ENCODE data around the gene EFNA1. TPM values are rescaled to one million over a fixed set of nuclear protein-coding genes. Genes with fewer than 3 reads are reported as not detected.
A peak's percentile ranks its signal among the peaks of the same experiment; 100 is the strongest.

Gene EFNA1
- total and polyA plus RNA-seq, 2 donors (not counting 3 experiments of a cell fraction or from before 2014, with no cell fraction given), result 107 to 289 TPM

DNA sequence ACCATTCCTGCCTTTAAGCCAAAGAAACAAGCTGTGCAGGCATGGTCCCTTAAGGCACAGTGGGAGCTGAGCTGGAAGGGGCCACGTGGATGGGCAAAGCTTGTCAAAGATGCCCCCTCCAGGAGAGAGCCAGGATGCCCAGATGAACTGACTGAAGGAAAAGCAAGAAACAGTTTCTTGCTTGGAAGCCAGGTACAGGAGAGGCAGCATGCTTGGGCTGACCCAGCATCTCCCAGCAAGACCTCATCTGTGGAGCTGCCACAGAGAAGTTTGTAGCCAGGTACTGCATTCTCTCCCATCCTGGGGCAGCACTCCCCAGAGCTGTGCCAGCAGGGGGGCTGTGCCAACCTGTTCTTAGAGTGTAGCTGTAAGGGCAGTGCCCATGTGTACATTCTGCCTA, 6.6 kb downstream of the EFNA1 start:
- H3K9me1 ChIP-seq (replicated peaks; ENCODE audit: control insufficient read depth, extremely low read depth, insufficient read depth, low read length), result no peaks in the 10 kb centered on the region
- CTCF ChIA-PET, result interaction anchor here (0.9 to 15.5 kb wide), 8 partner anchors 10 to 59 kb away, joined by 3 to 204 read pairs (median 5); partner anchors contain the start of gene KRTCAP2
- no peak for FAIRE-seq
- peak overlapping the region; percentile 82 for H3K4me2 ChIP-seq (ENCODE audit: insufficient read depth, low read length)
- peaks cover 50% of the 10 kb centered on the region for H3K4me1 ChIP-seq (ENCODE audit: control insufficient read depth, extremely low read depth, insufficient read depth, low read length)
- TF ChIP-seq POLR2AphosphoS5 (IDR thresholded peaks at IDR 0.05; ENCODE audit: insufficient read depth, low read depth, low read length), result no peak
- TF ChIP-seq, protein P1, sequence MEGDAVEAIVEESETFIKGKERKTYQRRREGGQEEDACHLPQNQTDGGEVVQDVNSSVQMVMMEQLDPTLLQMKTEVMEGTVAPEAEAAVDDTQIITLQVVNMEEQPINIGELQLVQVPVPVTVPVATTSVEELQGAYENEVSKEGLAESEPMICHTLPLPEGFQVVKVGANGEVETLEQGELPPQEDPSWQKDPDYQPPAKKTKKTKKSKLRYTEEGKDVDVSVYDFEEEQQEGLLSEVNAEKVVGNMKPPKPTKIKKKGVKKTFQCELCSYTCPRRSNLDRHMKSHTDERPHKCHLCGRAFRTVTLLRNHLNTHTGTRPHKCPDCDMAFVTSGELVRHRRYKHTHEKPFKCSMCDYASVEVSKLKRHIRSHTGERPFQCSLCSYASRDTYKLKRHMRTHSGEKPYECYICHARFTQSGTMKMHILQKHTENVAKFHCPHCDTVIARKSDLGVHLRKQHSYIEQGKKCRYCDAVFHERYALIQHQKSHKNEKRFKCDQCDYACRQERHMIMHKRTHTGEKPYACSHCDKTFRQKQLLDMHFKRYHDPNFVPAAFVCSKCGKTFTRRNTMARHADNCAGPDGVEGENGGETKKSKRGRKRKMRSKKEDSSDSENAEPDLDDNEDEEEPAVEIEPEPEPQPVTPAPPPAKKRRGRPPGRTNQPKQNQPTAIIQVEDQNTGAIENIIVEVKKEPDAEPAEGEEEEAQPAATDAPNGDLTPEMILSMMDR (IDR thresholded peaks at IDR 0.05; ENCODE audit: extremely low read depth in 1 of 2, insufficient read depth in 1 of 2, low read depth in 1 of 2, low read length in 2 of 2), result no peak
- no peak for TF ChIP-seq FOS (IDR thresholded peaks at IDR 0.05; ENCODE audit: borderline replicate concordance, insufficient read depth, low read length)
- TF ChIP-seq MYC (IDR thresholded peaks at IDR 0.05; ENCODE audit: low read depth, low read length), result no peak
- TF ChIP-seq, protein P2, sequence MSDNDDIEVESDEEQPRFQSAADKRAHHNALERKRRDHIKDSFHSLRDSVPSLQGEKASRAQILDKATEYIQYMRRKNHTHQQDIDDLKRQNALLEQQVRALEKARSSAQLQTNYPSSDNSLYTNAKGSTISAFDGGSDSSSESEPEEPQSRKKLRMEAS (IDR thresholded peaks at IDR 0.05; ENCODE audit: insufficient read depth, insufficient read length), result no peak
- TF ChIP-seq JUN (IDR thresholded peaks at IDR 0.05; ENCODE audit: borderline replicate concordance, insufficient read depth, insufficient read length, low read depth), result no peak
- no peak for TF ChIP-seq POLR2A (IDR thresholded peaks at IDR 0.05; ENCODE audit: low read depth, low read length)
- TF ChIP-seq GATA2 (IDR thresholded peaks at IDR 0.05; ENCODE audit: insufficient read depth, insufficient read length, low read depth, low read length), result no peak
- no peak for TF ChIP-seq EZH2 (IDR thresholded peaks at IDR 0.05; ENCODE audit: borderline replicate concordance, low read depth, low read length, severe bottlenecking)
- H3K36me3 ChIP-seq (ENCODE audit: control insufficient read depth in 2 of 2, extremely low read depth in 1 of 2, insufficient read depth in 2 of 2, low read length in 2 of 2), result peaks cover 22 to 35% of the 10 kb centered on the region in 2 experiments
- DNase-seq (ENCODE audit: low read depth, low spot score), result peak; percentile 18
- POLR2A ChIA-PET, result interaction anchor here (1.3 to 1.5 kb wide), 2 partner anchors 33 to 39 kb away, joined by 3 to 4 read pairs; partner anchors contain the start of gene KRTCAP2
- intact Hi-C loops (cut with micrococcal nuclease) (no loop called here), dilution Hi-C loops (cut with MboI; ENCODE audit: extremely low pct_ligation_motif_present, low sequenced_read_pairs) (no loop called here)
- peak overlapping the region; percentile 98 for H3K27ac ChIP-seq (ENCODE audit: insufficient read depth, low read depth, low read length)
- H3K79me2 ChIP-seq (ENCODE audit: control insufficient read depth, insufficient read depth, low read length), result peaks cover 44% of the 10 kb centered on the region
- H3K9me3 ChIP-seq (replicated peaks; ENCODE audit: control insufficient read depth, insufficient read depth, low read length), result no peaks in the 10 kb centered on the region
- no TSS peak for BruUV-seq (replicated peaks)
- H3K4me3 ChIP-seq (replicated peaks in 1 of 3; ENCODE audit: insufficient read depth in 1 of 3, low read depth in 1 of 3, low read length in 3 of 3), result no peak overlapping the region
- no peak overlapping the region for H3K9ac ChIP-seq (replicated peaks; ENCODE audit: extremely low read depth, insufficient read depth, low read length)
- H4K20me1 ChIP-seq (replicated peaks; ENCODE audit: control insufficient read depth, extremely low read depth, insufficient read depth, low read length), result no peaks in the 10 kb centered on the region
- no peaks in the 10 kb centered on the region for H3K27me3 ChIP-seq (ENCODE audit: control insufficient read depth in 2 of 2, insufficient read depth in 2 of 2, low read length in 2 of 2)
- H2AFZ ChIP-seq (ENCODE audit: low read depth, low read length), result no peak overlapping the region
